ENCODE results near the gene AOPEP.

AOPEP gene

DNA sequence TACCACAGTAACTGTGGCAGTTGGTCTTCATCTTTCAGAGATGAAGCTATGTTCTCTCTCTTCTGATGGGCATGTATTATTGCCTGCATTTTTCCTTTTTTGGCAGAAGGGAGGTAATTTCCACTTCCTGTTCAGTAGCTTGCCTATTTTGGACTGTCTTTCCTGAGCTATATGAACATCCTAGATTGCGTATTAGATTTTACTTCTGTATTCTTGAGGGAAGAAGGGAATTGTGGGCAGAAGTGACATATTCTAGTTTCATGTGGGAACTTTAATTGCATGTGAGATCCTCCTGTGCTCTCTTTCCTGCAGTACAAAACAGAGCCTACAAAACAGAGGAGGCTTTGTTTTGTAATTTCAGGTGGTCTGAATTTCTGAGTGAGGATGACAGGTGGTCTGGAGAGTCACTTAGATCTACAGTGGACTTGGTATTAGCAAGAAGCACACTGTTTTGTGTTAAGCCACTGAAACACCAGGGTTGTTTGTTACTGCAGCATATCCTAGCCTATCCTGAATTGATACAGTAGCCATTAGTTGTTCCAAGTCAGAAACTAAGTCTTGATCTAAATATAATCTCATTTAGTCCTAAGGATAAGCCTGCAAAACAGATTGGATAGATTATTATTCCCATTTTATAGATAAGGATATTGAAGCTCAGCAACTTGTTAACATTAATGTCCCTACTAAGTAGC, 68.1 kb downstream of the AOPEP start:
- no peak for DNase-seq (ENCODE audit: low spot score)

GRCh38 chr9:94796687-94797086, 70.2 kb downstream of the AOPEP start:
- DNase-seq (ENCODE audit: low spot score): no peak

GRCh38 chr9:94798201-94798600, 71.7 kb downstream of the AOPEP start:
- DNase-seq (ENCODE audit: low spot score): no peak

GRCh38 chr9:94798708-94799107, 72.2 kb downstream of the AOPEP start:
- DNase-seq (ENCODE audit: low spot score): no peak

- no peak for DNase-seq (ENCODE audit: low spot score)
Observed at GRCh38 chr9:94799578-94800264, 73.2 kb downstream of the AOPEP start.

DNA sequence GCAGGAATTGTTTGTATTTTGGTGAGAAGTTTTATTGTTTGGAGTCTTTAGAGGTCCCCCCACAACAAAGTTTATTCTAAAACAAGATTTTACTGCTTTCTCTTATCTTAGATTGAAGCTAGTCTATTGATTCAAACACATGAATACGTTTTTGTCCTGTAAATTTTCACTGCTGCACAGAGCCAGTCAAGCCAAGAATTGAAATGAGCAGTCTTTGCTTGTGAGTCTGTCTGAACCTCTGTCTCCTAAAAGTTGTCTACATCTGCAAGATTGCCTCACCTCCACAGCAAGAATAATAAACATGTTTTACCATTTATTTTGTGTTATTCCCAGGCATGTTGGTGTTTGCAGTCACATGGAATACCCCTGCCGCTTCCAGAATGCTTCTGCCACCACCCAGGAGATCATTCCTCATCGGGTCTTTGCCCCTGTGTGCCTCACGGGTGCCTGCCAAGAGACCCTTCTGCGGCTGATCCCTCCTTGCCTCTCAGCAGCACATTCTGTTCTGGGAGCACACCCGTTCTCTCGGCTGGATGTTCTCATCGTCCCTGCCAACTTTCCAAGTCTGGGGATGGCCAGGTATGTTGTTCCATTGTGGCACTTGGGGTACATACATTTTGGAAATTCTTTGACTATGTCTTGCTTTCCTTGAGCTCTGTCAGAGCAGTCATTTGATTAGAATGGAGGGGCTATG, 74.1 kb downstream of the AOPEP start:
- no peak for DNase-seq (ENCODE audit: low spot score)

- DNase-seq (ENCODE audit: low spot score): no peak
Observed at GRCh38 chr9:94801234-94801633, 74.7 kb downstream of the AOPEP start.

DNA sequence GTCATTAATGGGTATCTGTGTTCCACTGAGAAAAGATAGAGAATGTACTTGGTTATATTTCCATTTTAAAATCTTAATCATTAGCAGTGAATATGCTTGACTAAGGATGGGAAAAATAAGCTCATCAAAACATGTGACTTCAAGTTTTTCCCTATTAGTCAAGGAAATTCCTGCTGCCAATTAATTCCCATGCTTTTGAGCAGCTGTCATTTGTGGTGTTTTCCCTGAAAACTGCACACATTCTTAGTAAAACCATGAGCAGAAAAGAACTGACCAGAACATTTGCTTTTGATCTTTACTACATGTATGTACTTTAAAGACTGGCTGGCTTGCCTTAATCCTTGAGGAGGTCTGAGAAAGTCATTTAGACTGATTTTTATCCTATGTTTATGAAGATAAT, 75.2 kb downstream of the AOPEP start:
- no peak for DNase-seq (ENCODE audit: low spot score)

GRCh38 chr9:94802251-94802650, 75.8 kb downstream of the AOPEP start:
- no peak for DNase-seq (ENCODE audit: low spot score)

DNA sequence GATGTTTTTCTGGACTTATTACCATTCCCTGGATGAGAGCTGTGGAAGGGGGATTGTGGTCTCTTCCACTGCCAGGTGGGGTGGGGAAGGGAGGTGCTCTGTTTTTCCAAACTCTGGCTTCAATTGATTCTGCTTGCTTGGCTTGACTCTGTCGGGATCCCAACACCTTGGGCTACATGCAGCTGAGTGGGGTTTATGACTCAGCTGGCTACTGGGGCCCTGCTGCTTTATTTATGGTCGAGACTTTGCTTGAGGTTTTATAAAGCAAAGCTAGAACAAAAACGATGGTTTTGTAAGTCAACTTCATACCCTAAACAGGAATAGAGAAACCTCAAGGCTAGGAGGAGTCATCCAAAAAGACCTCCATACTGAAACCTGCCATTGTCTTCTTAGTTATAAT, 76.3 kb downstream of the AOPEP start:
- DNase-seq (ENCODE audit: low spot score): no peak

DNA sequence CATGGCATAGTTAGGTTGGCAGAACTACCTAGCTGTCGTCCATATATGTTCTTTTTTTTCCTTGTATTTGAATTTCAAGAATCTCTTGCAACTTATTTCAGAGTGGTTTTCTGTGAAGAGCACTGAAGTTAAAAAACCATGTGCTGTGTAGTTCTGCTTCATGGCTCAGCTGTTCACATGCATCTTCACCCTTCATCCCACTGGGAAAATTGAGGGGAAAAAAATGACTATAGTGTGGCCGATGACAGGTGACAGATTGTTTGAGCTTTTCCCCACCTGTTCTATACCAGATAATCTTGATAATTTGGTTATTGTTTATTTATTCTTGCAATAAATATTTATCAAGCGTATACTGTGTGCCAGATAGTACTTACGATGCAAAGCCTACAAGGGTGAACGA, 77.8 kb downstream of the AOPEP start:
- DNase-seq (ENCODE audit: low spot score): no peak

DNA sequence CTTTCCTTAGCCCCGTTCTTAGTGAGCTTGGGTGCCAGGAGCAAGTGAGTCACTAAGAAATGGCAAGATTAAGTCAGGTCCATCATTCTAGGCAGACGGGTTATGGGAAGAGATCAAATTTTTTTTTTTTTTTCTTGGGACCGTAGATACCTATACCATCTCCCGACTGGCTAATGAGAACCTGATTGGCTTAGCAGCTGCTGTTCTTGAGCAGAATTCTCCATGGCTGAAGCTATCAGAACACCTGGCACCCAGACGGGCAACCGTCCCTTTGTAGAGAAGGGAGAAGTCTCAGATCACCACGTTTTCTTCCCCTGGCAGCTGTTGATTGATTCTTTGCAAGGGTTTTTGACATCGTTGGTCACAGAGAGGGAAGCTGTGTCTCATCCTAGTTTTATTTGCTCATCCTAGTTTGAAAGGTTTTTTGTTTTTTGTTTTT, 78.6 kb downstream of the AOPEP start:
- DNase-seq (ENCODE audit: low spot score): no peak

DNA sequence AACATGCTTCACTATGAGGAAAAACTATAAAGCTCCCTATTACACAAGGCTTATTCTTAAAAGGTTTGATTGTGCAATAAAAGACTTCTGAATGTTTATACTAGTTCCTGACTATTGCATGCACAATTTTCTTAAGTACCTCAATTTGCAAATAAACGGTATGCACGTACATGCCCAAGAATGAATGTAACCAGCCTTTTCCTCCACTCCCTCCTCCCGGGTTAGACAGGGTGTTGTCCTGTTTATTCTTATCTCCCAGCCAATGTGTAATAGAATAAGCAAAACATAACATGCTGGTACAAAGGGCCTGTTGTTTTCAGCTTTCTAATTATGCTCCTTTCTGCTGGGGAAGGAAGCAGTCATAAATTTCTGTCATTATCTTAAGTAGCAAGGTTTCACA, 79.1 kb downstream of the AOPEP start:
- DNase-seq (ENCODE audit: low spot score): no peak

DNA sequence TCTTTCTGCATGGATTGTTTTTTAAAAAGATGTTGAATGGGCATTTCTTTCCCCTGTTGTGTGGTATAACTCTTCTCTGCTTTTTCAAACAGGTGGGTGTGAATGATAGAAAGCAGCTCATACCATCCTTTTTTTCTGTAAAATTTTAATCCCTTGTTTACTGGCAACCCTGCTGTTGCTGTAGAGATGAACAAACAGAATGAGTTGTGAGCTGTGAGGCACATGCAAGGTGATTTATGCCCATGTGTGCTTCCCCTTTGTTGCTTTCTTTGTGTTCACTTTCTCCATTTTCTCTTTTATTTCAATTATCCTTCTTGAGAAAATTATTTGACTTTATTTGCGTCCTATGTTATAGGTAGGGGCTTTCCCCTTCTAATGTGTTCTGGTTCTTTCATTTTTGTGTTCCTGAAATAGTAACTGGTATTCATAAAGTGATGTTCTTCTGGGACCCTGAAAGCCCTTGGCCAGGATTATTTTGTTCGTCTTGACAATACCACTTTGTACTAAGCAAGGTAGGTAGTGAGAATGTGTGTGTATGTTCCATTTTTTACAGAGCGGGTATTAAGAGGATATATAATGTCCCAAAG, 79.9 kb downstream of the AOPEP start:
- no peak for DNase-seq (ENCODE audit: low spot score)

DNA sequence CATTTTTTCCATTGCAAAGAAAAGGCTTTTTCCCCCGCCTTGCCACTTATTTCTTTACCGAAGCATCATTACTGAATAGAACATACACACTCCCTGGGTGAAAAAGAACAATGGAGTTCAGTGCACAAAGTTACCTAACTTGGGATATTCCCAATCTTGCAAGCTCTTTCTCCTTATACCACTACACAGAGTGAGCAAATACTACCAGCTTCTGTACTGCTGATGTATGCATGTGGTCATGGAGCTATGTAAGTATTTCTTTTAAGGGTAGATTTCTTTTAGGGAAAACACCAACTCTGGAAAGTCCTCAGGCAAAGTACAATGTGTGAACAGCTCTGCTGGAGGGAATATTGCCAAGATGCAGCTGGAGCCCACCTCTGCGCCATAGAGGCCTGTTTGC, 81.1 kb downstream of the AOPEP start:
- no peak for DNase-seq (ENCODE audit: low spot score)

DNA sequence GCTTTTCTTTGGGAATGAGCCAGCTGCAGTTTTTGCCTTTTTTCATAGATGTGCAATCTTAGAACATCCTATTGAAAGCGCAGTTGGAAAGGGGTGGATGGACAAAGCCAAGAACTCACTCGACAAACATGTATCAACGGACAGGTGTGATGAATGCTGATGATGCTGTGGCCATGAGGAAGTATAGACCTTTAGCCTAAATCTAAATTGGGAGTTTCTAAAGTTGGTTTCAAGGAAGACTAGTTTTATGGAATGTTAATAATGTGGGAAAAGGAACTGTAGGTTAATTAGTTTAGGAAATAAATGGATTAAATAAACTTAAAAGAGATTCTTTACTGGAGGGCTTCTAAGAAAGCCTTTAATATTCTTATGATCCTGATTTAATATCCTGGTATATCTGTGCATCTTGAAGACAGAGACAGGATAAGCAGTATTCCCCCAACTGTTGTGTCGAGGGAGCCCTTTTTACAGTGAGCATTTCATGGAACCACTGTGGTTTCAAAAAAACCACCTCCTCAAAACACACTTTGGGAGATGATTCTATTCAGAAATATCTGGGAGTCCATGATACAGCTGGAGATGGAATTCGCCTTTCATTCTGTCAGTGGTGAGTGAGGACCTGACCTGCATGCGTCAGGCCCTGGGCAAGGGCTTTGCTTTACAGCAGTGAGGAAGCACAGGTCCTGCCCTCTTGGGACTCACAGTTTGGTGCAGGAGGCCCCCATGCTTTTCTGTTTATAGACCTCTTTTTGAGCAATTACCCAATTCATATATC, 82.6 kb downstream of the AOPEP start:
- DNase-seq (ENCODE audit: low spot score): no peak

- no peak for DNase-seq (ENCODE audit: low spot score)
Observed at GRCh38 chr9:94809778-94810177, 83.3 kb downstream of the AOPEP start.

DNA sequence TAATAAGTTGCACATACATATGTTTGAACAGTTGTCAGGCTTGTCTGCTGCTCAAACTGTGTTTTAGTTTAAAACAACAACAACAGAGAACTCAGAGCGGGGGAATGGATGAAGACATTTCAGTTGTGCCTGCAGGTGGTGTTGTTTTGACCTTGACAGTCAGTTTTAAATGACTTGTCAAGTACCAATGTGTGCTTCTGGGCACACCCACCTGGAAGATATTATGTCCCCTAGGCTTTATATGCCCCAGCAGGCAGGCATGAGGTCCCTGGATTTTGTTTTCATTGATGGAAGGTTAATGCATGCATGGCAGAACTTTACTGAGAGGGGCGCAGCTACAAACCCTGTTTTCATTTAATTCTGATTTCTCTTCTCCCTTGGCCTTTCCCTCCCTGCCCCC, 84.6 kb downstream of the AOPEP start:
- no peak for DNase-seq (ENCODE audit: low spot score)

DNA sequence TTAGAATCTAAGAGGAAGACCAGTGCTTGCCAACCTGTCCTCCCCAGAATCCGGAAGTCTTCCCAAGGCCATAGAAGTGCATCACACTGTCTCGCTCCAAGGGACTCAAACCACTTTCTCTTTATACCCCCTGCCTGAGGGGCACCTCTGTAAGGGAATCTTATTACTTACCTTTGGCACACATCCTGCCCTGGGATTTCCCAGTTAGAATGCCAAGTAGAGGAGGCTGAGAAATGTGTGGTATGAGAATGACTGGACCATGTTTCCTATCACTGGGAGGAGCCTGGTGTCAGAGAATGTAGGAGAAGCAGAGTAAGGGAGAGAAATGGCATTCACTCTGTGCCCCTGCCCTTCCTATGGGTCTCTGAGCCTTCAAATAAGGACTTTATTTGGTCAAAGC, 85.8 kb downstream of the AOPEP start:
- no peak for DNase-seq (ENCODE audit: low spot score)

- no peak for DNase-seq (ENCODE audit: low spot score)
Observed at GRCh38 chr9:94813379-94813778, 86.9 kb downstream of the AOPEP start.

DNA sequence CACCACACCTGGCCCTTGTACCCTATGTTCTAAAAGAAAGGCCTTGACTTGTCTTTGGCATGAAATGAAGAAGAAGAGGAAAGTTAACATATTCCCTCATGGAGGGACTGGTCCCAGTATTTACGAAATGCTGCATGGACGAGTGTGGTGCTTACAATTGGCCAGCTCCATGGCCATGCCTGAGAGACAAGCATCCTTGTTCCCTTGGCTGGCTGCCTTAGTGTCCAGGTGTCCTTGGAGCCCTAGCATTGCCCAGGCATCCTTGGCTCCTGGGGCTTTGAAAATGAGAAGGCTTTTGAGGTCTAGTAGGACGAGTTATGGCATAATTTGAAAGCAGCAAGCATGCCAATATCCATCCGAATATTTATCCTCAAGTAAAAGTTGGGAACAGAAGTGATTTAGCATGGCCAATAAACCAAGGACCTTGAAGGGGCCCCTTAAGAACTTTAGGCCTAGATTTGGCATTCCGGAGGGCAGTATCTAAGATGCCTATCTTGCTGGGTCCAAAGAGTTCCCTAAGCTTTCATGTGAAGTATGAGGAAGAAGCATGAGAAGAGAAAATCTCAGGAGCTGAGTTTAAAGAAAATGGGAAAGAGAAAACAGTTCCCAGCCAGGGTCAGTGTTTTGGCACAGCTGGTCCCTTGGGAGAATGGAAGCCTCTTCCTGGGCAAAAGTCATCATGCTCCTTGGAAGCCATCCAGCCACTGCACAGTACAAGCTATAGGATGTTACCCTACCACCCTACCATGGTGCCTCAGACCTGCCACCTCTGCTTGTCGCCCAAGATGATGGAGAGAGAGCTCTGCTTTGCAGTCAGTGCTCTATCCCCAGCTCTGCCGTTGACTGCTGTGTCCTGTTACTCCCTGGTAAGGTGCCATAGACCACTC, 91.0 kb downstream of the AOPEP start:
- DNase-seq (ENCODE audit: low spot score): no peak
